HG03139 (cell line): ENCODE measurements around the gene ZNF420.
A peak's percentile ranks its signal among the peaks of the same experiment; 100 is the strongest.

ENCODE experiments used
- ATAC-seq: cut with Tn5 transposase; IDR thresholded peaks from one replicate; pipeline ENCODE4 v1.9.1; 2021; ENCODE audit not compliant: unreplicated experiment

Gene ZNF420

DNA sequence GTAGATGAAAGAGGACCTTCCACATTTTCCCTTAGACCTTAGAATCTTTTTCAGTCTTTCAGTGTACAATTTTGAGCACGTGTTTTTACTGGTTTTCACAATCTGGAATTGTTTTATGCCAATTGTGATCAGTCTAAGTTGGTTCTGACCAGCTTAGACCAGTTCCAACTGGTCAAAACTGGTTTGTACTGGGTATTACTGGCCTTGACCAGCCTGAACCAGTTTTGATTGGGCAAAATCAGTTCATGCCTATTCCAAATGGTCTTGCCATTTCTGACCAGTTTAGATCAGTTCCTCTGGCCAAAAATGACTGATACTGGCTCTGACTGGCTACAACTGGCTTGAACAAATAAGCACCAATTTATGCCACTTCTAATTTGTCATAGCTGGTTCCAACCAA is 57.9 kb downstream of the ZNF420 start:
- no peak for ATAC-seq

DNA sequence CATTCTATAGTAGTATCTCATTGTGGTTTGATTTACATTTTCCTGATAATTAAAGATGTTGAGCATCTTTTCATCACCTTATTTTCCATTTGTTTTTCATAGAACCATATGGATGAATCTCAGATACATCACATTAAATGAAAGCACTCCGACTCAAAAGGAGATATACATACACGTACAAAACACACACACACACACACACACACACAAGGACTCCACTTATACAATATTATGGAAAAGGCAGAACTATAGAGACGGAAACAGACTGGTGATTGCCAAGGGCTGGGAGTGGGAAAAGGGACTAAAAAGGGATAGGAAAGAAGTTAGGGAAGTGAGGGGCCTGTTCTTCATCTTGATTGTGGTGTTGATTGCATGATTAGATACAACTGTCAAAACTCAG is 70.0 kb downstream of the ZNF420 start:
- ATAC-seq: no peak

DNA sequence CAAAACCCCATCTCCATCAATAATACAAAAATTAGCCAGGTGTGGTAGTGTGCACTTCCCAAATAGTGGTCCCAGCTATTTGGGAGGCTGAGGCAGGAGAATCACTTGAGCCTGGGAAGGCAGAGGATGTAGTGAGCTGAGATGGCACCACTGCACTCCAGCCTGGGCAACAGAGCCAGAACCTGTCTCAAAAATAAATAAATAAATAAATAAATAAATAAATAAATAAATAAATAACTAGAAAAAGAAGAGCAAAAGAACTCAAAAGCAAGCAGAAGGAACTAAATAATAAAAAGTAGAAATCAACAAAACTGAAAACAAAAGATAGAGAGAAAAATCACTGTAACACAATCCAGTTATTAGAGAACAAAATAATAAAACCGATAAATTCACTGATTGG is 81.9 kb downstream of the ZNF420 start:
- no peak for ATAC-seq

GRCh38 chr19:37165635-37166034 is 87.4 kb downstream of the ZNF420 start:
- no peak for ATAC-seq

DNA sequence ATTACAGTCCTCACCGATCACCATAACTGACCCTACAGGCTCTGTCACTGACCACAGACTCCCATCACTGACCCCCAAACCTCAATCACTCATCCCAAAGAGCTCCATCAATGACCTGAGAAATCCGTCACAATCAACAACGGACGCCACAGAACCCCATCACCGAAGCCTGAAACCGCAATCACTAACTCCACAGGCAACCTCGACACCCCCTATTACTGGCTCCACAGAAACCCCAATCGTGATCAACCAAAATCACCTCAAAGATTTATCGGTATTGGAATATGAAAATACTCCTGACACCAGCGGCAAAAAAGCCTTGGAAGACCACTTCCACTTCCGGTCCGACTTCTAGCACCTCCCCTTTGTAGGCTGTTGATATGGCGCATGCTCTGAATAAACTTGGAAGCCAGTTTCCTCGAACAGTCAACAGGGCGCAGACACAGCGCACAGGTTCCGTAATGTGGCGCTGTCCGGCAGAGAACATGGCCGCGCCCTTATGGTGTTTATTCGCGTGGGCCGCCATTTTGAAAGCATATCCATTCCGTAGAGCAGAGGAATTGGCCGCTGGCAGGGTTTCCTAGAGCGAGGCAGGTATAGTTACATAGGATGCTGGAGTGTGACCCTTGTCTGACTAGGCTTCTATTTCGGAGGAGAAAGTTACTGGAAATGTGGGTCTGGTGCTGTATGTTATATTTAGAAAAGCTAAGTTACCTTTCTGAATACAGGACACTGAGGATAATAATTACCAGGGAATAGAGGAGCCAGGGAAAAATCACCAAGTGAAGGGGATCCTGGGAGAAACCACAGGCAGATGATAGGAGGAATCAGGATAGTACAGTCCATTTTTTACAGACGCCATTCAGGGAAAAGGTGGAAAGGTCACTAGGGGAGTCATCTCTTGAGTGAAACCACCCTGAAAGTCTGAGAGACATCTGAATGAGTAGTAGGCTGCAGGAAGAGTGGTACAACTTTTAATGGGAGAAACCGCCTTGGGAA is 94.4 kb downstream of the ZNF420 start, which contains the start of gene ZNF585A:
Gene ZNF585A (minus strand): TSS at position 328 of the 999 bp plus-strand sequence. CDS start 2,785 bp downstream, outside the sequence.
- ATAC-seq: peak; percentile 92
